ENCODE data around the gene ZNF474.

ZNF474 gene

GRCh38 chr5:122180863-122181548 is 51.7 kb downstream of the ZNF474 start:
- DNase-seq (ENCODE audit: low read depth) = no peak

GRCh38 chr5:122181863-122182262 is 52.5 kb downstream of the ZNF474 start:
- DNase-seq (ENCODE audit: low read depth) = no peak

DNA sequence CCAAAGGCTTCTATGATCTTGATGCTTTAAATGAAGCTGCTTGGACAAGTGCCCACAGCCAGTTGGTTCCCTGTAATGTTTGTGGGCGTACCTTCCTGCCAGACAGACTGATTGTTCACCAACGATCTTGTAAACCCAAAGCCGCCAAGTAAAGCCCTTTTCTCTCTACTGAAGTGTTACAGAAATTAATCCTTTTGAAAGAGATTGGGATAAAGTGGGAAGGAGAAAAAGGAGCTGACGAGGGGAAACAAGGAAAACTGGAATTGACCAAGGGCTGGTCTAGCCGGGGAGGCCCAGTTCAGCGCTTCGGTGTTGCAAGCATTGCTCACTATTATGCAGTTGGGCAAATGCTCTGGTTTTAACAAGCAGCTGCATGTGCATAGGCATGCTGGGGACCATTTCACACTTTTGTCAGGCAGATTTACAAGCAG is 53.2 kb downstream of the ZNF474 start:
- no peak for DNase-seq (ENCODE audit: low read depth)

GRCh38 chr5:122183098-122183787 is 53.9 kb downstream of the ZNF474 start:
- no peak for DNase-seq (ENCODE audit: low read depth)

DNA sequence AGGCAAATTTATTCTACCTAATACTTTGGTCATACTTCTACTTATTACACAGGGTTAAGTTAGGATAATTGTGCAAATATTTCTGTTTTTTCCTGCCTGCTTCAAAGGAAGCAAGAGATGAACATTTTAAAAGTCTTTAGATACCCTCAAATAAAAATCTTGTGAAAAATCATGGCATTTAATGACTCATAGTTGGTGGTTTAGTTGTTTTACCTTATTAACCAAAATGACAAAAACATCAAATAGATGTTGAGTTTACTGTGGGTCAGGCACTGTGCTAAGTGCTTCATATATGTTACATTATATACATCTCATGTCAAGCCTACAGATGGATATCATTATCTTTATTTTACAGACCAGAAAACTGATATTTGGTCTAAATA is 54.4 kb downstream of the ZNF474 start:
- DNase-seq (ENCODE audit: low read depth) = no peak

DNA sequence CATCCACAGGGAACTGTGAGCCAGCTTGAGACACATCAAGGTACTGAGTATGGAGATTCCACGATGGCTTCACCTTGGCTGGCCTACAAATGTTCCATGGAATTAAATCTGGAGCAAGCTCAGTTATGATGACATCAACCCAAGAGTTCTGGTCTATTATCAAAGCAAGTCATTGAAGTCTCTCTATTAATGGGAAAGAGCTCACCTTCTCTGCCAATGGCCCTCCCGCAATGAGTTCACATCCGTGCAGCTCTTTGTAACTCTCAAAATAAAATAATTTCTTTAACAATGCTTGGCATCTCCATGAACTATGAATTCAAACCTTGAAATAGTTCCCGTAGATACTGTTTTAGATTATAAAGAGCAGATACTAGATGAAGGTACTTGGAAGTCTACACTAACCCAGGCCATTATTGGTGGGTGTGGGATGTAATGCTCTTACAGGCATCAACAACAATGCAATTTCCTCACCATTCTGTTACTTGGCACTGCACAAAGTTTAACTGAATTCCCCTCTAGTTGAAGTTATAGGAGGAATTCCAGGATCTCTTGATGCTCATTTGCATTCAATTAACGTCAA is 55.4 kb downstream of the ZNF474 start:
- DNase-seq (ENCODE audit: low read depth) = no peak

DNA sequence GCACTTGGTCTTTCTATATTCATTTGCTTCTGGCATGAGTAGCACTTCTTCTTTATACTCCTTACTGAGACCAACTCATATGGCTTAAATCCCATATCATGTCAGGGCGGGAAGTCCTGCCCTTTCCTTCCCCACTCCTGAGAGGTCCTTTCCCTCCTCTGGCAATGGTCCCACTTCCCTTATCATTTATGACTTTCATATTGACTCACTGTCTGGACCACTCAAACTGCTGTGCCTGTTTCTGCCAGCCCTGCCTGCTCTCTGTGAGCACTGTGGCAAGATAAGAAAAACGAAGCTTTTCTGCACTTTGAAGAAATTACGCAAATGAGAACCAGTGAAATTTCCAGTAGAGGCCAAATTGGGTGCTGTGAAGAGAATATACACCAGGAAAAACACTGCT is 58.1 kb downstream of the ZNF474 start:
- DNase-seq (ENCODE audit: low read depth) = no peak

DNA sequence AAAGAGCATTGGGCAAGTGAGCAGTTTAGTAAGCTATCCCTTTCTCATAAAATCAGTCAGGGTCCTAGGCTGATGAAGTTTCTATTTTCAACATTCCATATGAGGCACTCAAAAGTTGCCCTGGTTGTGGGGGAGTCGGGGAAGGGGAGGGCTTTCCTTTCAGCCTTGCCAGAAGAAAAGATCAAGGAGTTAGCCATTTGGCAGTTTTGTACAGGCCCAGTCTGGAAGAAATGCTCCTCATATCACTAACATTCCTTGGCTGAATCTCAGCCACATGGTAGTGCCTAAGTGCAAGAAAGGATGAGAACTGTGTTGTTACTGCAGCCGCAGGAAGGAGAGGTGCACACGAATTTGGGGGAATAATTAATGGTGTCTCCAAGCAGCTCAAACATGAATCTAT is 60.8 kb downstream of the ZNF474 start:
- no peak for DNase-seq (ENCODE audit: low read depth)

DNA sequence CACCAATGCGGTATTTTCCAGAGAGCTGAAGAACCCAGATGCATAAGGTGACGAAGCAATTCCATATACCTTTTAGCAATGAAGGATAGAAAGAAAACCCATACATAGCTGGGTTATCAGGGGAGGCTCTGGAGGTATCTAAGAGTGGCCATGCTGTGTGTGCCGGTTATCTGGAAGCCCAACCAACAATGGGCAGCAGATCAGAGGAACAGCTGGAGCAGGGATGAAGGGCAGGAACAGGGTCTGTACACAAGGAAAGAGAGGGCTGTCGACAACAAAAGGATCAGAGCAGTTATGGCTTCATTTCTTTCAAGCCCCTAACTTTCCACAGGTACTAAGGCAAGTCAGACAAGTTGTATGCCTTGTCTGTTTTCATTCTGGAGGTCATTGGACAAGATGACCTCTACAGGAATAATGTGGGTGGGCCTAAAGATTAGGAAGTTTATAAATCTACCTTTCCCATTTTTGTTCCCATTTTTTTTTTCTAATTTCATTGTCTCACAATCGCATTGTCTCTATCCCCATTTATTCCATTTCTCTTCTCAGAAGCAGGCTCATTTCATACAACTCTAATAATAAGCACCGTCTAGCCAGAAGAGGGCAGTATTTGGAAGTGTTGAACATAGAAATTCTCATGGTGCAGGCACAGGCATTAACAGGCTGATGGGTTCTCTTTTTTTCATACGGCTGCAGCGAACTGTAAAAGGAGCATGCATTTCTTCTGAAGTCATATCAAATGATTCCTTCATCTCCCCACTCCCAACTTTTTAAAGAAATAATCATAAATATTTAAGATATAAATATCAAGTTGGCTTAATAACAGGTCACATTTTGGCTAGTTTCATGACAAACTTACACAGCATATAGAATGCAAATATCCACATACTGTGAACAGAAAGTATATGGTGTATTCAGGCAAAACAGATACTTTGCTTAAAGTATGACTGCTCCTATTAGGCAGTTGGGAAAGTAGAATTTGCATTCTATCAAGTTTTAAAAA is 63.5 kb downstream of the ZNF474 start:
- DNase-seq (ENCODE audit: low read depth) = no peak

GRCh38 chr5:122195802-122196394 is 66.6 kb downstream of the ZNF474 start:
- DNase-seq (ENCODE audit: low read depth) = no peak

- no peak for DNase-seq (ENCODE audit: low read depth)
These were observed 69.8 kb downstream of the ZNF474 start for GRCh38 chr5:122199146-122199545.

GRCh38 chr5:122200450-122200849 is 71.1 kb downstream of the ZNF474 start:
- DNase-seq (ENCODE audit: low read depth) = no peak

DNA sequence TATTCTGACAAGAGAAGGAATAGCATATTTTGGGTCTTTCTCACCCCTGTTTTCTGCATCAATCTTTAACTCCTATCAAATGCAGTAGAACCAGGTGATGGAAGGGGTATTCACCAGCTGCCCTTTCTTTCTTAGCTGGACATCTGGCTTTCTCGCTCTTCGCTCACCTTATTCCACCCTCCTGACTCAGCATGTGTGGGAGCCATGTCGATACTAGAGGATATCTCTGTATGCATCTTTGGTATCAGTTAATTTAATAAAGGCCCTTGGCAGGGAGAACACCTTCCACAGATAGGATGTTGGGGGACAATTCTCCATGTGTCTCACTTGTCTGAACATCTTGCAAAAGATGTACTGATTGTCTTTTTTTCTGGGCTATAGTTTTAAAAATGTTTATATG is 71.5 kb downstream of the ZNF474 start:
- no peak for DNase-seq (ENCODE audit: low read depth)

DNA sequence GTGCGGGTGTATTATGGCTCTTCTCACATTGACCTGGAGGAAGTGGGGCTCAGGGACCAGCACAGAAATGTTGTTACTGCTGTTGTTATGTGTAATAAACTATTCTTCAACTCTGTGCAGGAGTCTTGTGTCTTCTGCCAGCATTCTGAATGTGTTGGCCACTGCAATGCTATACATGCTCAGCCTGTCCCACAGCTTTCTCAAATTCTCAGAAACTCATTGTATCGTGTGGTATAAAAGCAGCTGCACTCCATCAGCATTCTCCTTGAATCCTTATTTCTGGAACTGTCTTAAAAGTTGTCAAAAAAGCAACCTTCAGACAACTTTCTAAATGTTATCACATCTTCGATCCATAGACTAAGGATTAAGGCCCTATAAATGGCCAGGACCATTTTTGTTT is 72.0 kb downstream of the ZNF474 start:
- no peak for DNase-seq (ENCODE audit: low read depth)

GRCh38 chr5:122202952-122203351 is 73.6 kb downstream of the ZNF474 start:
- no peak for DNase-seq (ENCODE audit: low read depth)
